Measurements from ENCODE around the gene NEIL1.
"Not testable (repeated sequence)": the region's sequence is repeated elsewhere in the genome, so short reads cannot be mapped to it uniquely, and the experiment has no call there.

The NEIL1 gene, protein sequence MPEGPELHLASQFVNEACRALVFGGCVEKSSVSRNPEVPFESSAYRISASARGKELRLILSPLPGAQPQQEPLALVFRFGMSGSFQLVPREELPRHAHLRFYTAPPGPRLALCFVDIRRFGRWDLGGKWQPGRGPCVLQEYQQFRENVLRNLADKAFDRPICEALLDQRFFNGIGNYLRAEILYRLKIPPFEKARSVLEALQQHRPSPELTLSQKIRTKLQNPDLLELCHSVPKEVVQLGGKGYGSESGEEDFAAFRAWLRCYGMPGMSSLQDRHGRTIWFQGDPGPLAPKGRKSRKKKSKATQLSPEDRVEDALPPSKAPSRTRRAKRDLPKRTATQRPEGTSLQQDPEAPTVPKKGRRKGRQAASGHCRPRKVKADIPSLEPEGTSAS

DNA sequence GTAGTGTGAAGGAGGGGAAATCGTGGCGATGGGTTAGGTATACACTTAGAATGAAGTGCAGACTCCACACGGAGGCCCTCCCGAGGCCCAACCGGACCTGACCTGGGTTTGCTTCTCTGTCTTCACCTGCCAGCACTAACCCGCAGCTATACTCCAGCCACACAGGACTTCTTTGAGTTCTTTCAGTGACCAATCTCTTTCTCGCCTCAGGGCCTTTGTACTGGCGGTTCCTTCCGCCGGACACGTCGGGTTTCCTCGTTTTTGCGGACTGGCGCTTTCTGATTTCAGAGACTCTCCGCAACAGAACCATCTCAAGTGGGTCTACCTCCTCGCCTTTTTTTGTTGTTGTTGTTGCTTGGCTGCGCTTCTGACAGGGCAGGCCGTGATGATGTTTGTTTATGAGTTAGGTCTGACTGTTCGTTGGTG is at the start of gene NEIL1:
NEIL1 (plus strand) TSS at position 244 of the 426 bp plus-strand sequence. CDS start 1,867 bp downstream, outside the sequence.
- no peak for DNase-seq

DNA sequence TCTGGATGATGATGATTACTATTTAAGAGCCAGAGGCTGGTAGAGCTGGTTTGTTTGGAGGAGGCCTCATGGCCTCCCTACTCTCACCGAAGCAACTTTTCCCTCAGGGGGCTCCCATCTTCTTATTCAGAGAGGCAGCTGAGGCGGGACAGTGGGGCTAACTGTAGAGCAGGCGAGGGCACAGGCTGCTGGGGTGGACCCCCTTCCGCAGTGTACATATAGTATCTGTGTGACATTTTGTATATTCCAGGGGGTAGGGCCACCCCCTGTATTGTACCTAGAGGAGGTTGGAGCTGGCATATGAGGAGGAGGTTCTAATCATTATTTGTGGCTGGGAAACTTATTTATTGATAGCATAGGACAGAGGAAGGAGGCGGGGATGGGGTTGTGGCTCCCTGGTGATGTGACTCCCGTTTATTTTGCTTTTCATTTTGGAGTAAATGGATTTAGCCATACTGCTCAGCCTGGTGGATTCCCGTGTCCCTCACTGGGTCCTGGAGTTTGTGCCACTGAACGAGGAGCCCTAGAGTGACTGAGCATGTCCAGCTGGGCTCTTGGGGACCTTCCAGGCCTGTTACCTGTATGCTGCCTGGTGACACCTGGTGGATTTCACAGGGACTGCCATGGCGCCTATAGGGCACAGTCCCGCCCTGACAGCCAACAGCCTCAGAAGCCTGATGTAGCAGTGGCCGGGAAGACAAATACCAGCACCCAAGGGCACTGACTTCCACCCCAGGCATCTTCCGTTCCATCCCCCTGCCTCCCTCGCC is 48.1 kb upstream of the NEIL1 start:
- DNase-seq = not testable (repeated sequence)

DNA sequence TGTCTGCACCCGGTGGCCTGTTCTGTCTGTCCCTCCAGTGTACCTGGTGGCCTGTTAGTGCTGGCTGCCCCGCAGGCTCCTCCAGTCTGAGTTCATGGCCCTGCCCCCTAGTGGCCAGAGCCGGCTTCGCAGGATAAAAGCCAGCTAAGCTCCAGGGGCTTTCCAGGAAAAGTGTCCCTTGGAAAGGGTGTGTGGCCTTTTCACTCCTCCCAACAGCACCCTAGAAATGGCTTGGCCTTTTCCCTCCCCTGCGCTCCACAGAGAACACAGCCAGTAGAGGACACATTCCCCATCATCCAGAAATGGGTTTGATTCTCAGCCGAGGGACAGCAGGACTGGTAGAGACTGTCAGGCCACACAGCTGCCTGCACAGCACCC is 47.5 kb upstream of the NEIL1 start:
- DNase-seq = not testable (repeated sequence)

DNA sequence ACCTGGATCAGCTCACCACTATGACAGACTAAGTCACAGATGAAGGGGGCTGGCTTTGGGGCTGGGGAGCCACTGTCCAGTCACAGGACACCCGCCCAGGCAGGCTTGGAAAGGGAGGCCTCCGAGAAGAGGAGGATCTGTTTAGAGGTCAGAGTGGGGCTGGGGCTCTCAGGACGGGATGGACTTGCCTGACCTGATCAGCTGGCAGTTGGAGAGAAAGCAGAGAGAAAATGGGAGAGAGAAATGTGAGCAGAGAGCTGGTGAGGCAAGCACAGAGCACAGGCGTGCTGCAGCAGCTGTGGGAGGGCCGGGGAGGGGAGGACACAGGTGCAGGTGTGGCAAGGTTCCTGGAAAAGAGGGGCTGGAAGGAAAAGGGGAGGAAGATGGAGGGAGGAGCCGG is 46.8 kb upstream of the NEIL1 start:
- DNase-seq = not testable (repeated sequence)

DNA sequence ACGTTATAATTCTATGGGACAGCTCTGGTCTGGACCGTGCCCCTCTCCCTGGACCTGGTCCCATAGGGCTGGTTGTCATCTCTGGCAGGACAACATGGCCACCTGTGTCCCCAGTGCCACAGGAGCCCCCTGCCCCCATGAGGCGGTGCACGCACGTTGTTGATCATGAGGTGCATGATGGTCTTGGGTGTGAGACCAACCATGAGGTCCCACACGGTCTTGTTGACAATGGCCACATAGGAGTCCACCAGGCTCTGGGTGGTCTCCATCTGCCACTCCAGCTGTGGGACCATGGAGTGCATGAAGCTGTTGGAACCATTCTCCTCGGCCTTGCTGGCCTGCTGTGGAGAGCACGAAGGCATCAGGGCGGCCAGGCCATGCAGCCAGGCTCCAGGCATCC is 44.5 kb upstream of the NEIL1 start:
- no peak for DNase-seq

DNA sequence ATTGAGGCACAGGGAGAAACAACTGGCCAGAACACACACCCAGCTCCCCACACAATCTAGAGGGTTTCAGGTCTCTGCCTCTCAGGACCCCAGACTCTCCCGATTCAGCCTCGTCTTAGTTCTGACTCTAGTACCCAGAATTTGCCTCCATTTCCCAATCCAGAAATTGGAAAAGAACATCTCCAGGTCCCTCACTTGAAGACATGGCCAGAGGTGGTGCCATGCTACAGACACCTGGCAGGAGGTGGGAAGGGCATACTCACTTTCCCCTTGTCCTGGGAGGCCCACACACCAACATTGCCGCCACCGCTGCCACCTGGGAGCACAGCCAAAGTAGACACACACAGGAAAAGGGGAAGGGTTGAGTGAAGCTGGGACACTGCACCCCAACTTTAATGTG is 44.1 kb upstream of the NEIL1 start:
- not testable (repeated sequence) for DNase-seq

DNA sequence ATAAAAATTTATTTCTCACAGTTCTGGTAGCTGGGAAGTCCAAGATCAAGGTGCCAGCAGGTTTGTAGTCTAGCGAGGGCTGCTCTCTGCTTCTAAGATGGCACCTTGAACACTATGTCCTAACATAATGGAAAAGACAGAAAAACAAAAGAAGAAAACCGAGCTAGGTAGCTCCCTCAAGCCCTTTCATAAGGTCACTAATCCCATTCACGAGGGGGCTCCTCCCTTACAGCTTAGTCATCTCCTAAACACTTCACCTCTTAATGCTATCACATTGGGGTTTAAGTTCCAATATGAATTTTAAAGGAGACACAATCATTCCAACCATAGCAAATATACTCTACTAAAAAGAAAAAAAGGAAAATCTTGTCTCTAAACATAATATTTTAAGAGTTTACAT is 40.7 kb upstream of the NEIL1 start:
- DNase-seq = no peak

DNA sequence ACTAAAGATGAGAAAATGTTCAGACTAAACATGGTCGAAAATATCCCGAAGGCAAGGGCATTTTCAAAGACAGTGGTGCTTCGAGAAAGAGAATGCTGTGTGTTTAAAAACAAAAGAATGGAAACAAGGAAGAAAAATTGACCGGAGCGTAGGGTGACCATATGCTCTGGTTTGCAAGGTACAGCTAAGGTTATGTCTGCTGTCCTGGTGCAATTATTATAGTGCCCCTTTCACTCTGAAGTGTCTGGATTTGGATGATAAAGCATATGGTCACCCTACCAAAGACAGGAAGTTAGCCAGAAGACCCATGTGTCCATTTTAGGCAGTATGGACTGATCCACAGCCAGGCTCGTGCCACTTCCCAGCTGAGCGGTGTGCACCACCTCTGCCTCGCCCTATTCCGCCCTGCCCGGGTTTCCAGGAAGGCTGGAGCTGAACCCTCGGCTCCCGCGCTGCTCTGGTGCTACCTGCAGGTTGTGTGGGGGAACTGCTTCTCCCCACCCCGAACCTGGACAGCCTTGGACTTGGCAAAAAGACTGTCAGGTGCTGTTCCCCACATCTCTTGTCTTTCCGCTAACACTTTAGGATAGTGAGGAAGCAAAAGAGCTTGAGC is 39.0 kb upstream of the NEIL1 start:
- DNase-seq = peak; percentile 23

DNA sequence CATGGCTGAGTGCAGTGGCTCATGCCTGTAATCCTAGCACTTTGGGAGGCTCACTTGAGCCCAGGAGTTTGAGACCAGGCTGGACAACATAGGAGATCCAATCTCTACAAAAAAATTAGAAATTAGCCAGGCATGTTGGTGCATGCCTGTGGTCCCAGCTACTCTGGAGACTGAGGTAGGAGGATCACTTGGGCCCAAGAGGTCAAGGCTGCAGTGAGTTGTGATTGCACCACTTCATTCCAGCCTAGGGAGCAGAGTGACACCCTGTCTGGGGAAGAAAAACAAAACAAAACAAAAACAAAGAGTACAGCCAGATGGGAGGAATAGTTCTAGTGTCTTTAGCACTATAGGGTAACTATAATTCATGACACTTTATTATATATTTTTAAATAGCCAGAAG is 37.1 kb upstream of the NEIL1 start:
- DNase-seq = no peak

DNA sequence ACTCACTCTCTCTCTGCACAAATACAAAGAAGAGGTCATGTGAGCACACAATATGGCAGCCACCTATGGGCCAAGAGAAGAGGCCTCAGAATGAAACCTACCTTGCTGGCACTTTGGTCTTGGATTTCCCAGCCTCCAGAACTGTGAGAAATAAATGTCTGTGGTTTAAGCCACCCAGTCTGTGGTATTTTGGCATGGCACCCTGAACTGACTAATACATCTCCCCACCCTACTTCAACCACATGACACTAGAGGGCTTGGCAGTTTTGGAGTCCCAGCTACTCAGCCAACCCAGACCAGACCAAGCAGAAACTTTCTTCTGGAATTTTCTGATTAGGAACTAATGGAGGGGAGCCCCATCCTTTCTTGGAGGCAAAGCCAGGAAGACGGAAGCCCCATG is 34.3 kb upstream of the NEIL1 start:
- not testable (repeated sequence) for DNase-seq

DNA sequence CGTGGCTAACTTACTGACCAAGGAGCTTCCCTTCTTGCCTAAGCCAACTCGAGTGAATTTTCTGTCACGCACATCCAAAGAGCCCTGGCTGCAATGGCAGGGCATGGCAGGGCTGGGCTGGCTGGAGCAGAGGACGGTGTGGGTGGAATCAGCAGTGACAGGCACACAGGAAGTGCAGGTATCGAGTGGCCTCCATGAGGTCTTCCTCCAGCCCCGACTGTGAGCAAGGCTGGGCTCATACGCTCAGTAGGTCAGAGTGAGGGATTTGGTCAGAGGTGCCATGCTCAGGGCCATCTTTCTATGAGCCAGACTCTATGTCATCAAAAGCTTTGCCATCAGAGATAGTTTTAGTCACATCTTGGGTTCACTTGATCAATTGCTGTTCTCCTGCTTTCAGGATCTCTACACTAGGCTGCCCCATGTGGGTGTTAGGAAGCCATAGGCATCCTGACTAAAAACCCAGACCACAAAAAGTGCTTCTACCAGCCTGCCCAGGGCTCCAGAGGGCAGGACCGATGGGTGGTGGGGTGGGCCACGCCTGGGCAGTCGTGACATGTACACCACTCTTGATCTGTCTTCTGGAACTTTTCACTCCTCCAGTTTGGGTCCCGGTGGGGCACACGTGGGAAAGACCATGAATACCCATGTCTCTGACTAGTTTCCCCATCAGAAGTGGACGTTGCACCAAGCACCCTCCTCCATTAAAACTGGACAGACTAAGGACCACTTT is 33.6 kb upstream of the NEIL1 start:
- no peak for DNase-seq

DNA sequence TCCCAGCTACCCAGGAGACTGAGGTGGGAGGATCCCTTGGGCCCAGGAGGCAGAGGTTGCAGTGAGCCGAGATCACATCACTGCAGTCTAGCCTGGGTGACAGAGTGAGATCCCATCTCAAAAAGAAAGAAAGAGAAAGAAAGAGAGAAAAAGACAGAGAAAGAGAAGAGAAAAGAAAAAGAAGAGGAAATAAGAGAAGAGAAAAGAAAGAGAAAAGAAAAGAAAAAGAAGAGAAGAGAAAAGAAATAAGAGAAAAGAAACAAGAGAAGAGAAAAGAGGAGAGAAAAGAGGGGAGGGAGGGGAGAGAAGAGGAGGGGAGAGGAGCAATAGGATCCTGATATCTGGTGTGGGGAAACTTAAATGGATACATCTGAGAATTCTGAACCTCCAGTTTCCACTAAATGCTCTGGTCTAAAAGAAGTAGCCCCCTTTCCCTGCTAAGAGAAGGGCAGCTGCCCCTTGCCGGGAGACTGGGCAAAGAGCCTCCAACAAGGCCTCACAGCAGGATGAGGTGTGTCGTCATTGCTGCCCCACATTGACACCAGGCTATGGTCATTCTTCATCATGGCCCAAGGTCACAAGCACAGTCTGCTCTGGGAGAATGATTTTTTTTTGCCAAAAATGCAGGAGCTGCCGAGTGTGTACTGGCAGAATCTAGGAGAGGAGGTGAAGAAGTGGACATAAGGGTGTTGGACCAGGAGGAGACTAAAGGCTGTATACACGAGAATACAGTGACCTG is 32.1 kb upstream of the NEIL1 start:
- DNase-seq = no peak

DNA sequence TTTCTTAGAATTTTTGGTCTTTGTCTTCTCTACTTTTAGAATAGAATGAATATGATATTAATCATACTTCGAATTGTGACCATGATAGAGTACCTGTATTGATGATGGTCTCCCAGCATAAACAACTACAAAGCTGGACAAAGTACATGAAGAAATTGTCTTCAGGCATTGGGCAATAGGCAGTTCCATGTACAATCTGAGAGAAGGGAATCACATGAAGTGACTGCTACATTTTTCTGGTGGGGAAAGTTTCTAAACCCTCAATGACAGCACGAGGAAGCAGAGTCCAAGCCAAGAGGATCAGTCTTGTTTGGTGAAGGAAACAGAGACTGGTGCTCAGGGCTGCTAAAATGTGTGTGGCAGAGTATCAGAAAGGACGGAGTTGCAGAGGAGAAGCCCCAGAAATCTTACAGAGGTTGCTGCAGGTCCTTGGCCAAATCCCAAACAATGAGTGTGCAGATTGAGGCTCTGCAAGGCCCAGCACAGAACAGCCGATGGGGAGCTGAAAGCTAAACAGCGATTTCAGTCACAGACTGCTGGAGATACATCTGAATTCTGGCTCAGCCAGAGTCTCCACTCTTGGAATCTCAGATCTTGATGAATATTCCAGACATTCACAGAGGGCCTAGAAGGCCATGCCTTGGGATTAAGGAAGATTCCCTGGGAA is 27.5 kb upstream of the NEIL1 start:
- not testable (repeated sequence) for DNase-seq

DNA sequence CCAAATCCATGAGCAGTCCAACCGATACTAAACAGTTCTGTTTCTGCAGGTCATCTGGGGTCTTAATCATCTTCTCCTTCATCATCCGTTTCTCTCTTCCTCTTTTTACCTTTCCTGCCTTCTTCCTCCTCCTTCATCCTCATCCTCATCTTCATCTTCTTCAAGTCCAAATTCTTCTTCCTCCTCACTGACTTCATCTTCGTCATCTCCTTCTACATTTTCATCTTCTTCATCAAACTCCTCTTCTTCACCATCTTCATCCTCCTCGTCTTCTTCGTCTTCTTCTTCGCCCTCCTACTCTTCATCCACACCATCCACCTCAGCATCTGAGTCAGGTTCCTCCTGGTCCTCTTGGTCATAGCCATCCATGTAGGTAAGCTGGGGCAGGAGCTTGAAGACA is 25.1 kb upstream of the NEIL1 start:
- DNase-seq = no peak

DNA sequence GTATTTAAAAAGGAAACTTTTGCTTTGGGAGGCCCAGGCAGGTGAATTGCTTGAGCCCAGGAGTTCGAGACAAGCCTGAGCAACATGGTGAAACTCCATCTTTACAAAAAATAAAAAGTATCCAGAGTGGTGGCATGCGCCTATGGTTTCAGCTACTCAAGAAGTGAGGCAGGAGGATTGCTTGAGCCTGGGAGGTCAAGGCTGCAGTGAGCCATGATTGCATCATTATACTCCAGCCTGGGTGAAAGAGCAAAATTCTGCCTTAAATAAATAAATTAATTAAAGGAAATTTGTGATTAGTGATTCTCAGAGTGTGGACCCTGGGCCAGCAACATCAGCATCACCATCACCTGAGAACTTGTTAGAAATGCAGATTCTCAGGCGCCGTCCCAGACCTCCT is 20.9 kb upstream of the NEIL1 start:
- no peak for DNase-seq

DNA sequence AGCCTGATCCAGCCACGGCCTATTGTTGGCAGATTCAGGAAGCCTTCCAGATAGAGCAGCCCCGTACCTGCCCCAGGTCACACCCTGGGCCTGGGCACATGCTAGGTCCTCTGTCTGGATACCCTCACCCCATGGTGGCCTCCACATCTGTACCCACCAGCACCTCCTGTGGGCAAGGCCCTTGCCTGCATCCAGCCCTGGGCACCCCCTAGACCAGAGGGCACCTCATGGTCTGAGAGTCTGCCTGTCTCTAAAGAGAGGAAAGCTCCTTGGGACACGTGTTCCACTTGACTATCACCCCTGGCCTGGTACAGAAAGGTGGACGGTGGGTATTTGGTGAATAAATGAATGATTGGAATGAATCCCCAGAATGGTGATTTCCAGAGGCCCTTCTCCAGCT is 19.8 kb upstream of the NEIL1 start:
- DNase-seq = no peak

DNA sequence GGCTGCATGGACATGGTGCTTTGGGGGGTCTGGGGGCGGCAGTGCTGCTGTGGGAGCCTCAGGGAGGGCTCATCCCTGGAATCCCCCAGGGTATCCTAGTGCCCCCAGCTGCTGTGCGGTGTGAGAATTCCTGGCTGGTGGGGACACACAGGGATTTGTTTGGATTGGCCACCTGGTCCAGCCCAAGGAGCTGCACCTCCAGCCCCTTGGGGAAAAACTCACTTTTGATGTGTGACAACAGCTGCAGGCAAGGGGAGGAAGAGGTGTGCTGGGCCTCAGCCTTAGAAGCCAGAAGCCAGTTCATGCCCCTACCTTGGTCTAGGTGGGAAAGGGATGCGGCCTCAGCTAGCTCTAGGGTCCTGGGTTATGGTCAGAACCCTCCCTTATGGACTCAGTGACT is 19.3 kb upstream of the NEIL1 start:
- no peak for DNase-seq

DNA sequence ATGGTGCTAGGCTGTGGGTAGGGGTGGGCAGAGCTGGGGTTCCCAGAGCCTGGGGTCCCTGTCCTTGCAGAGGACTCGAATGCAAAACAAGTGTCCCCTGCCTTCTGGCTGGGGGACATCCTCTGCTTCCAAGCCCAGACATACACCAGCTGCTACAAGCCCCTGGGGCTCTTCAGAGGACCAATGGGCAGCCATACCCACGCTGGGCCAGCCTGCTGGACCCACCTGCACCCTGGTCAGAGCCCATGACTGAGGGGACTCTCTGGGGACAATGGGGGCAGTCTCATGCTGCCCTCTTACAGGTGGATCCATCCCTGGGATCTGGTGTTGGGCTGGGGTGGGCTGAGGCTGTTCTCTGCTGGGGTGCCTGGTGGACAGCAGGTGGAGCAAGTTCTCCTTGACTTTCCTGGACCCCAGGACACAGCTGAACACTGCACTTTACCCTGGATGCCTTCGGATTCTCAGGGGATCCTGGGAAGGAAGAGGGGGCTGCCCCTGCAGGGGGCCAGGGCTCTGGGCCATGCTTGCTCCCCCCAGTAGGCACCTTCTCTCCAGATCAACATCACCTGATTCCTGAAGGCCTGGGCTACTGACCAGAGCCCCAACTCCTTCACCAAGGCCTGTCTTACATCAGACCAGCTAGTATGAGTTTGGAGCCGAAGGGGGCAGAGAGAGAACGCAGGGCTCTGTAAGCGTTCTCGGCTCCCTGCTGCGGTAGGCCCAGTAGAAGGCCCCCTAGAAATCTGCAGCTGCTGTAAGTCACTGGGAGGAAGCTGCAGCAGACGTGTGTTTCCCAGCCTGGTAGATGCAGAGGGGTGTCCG is 18.1 kb upstream of the NEIL1 start:
- no peak for DNase-seq

DNA sequence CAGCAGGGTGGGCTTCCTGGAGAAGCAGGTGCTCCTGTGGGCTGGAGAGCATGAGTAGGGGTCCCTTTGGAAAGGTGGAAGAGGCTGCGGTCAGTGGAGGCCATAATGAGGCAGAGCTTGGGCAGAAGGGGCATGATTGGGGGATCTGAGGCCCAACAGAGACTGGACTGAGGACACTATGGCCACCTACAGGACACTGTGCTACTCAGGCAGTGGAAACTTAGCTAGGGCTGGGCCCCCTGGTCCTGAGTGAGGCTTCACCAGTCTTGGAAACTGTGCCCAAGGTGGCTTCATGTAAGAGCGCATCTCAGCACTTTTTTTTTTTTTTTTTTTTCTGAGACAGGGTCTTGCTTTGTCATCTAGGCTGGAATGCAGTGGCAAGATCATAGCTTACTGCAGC is 17.3 kb upstream of the NEIL1 start:
- no peak for DNase-seq

DNA sequence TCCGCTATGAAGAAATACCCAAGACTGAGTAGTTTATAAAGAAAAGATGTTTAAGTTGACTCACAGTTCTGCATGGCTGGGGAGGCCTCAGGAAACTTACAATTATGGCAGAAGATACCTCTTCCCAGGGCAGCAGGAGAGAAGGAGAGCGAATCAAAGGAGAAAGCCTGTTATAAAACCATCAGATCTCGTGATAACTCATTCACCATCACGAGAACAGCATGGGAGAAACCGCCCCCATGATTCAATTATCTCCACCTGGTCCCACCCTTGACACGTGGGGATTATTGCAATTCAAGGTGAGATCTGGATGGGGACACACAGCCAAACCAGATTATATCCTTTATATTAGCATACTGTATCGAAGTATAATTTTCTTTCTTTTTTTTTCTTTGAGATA is 14.7 kb upstream of the NEIL1 start:
- DNase-seq = not testable (repeated sequence)

All from NCI-H2107 (cell line).